ENCODE measurements around the gene OR4X1.

GRCh38 chr11:48216510-48216909, 47.2 kb upstream of the OR4X1 start, which contains the start of gene OR4B1:
- TF ChIP-seq, protein P1, sequence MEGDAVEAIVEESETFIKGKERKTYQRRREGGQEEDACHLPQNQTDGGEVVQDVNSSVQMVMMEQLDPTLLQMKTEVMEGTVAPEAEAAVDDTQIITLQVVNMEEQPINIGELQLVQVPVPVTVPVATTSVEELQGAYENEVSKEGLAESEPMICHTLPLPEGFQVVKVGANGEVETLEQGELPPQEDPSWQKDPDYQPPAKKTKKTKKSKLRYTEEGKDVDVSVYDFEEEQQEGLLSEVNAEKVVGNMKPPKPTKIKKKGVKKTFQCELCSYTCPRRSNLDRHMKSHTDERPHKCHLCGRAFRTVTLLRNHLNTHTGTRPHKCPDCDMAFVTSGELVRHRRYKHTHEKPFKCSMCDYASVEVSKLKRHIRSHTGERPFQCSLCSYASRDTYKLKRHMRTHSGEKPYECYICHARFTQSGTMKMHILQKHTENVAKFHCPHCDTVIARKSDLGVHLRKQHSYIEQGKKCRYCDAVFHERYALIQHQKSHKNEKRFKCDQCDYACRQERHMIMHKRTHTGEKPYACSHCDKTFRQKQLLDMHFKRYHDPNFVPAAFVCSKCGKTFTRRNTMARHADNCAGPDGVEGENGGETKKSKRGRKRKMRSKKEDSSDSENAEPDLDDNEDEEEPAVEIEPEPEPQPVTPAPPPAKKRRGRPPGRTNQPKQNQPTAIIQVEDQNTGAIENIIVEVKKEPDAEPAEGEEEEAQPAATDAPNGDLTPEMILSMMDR (IDR thresholded peaks at IDR 0.05) = no peak
- TF ChIP-seq POLR2A (IDR thresholded peaks at IDR 0.05) (no peak), POLR2AphosphoS5 (IDR thresholded peaks at IDR 0.05) (no peak)

Measured in prostate gland (tissue), 2 donors.